GM12878 (cell line): ENCODE data around the gene NOP14. TPM values are rescaled to one million over a fixed set of nuclear protein-coding genes. Genes with fewer than 3 reads are reported as not detected.

Experiments
- ATAC-seq: fragments of 200-7000 bp; cut with Tn5 transposase; 3 replicates; pipeline ENCODE4 v1.9.1; 2020; ENCODE audit warnings: mild to moderate bottlenecking, moderate library complexity
- BruUV-seq: library from RNA; stranded (reverse); fragments of 400-500 nt; replicated peaks from 2 replicates; lab custom pipeline; 2021; lab: Mats Ljungman, UMichigan
- CTCF ChIA-PET: fragments of 300-600 bp; sonication (Branson Sonifier 250); formaldehyde crosslinking; extraction: SDS; loops from one replicate; lab custom pipeline; 2021; ENCODE audit warnings: inconsistent platforms; lab: Yijun Ruan, JAX
- POLR2A ChIA-PET: fragments of 350-600 bp; formaldehyde crosslinking; extraction: SDS; loops from one replicate; lab custom pipeline; 2021; ENCODE audit warnings: inconsistent platforms; lab: Charles Lee
- RAD21 ChIA-PET: fragments of 300-600 bp; sonication (Branson Sonifier 250); formaldehyde crosslinking; loops from one replicate; lab custom pipeline; 2023; ENCODE audit warnings: antibody characterized with exemption; ENCODE audit not compliant: unreplicated experiment; lab: Charles Lee
- SMC1A ChIA-PET: fragments of 300-600 bp; sonication (Branson Sonifier 250); formaldehyde crosslinking; loops from one replicate; lab custom pipeline; 2023; ENCODE audit not compliant: unreplicated experiment, uncharacterized antibody; lab: Charles Lee
- DNase-seq: peaks from one replicate; pipeline ENCODE4 v3.0.0-alpha.2; 2011; ENCODE audit warnings: low read depth, low spot score
- FAIRE-seq: peaks from 3 replicates; lab custom pipeline; 2011; peaks lifted over from hg19 to GRCh38; lab: Jason Lieb, UNC
- H2AFZ ChIP-seq: 2 replicates; pipeline ENCODE4 v1.6.0; 2011; ENCODE audit warnings: low read depth, low read length, control low read depth; ENCODE audit not compliant: control insufficient read depth
- H3K27ac ChIP-seq: 2 replicates; pipeline ENCODE4 v1.5.1; 2011; ENCODE audit warnings: control low read depth; ENCODE audit not compliant: control insufficient read depth, insufficient read depth
- H3K27me3 ChIP-seq, 2 experiments: replicated peaks in 1 of 2; 2 replicates each; pipeline versions ENCODE4 v1.6.0 to v1.6.1; 2011; ENCODE audit warnings: low read length in 1 of 2; ENCODE audit not compliant: control insufficient read depth in 2 of 2, insufficient read depth in 2 of 2
- H3K36me3 ChIP-seq, 2 experiments: 2 replicates each; pipeline ENCODE4 v1.5.1; 2011; ENCODE audit warnings: low read length in 1 of 2; ENCODE audit not compliant: control insufficient read depth in 2 of 2, insufficient read depth in 2 of 2
- H3K4me1 ChIP-seq: 2 replicates; pipeline ENCODE4 v1.6.1; 2011; ENCODE audit warnings: mild to moderate bottlenecking, low read length, moderate library complexity, mixed read lengths; ENCODE audit not compliant: control insufficient read depth, insufficient read depth
- H3K4me2 ChIP-seq: 2 replicates; pipeline ENCODE4 v1.6.0; 2011; ENCODE audit warnings: control low read depth; ENCODE audit not compliant: control insufficient read depth, insufficient read depth
- H3K4me3 ChIP-seq: fragments of 200-600 bp; sonication (generic); 2 replicates; pipeline ENCODE4 v1.5.1; 2016
- H3K79me2 ChIP-seq: 2 replicates; pipeline ENCODE4 v1.6.0; 2011; ENCODE audit warnings: low read length; ENCODE audit not compliant: control insufficient read depth, insufficient read depth
- H3K9ac ChIP-seq: 2 replicates; pipeline ENCODE4 v1.8.0; 2011; ENCODE audit warnings: low read length, control low read depth, mixed read lengths; ENCODE audit not compliant: control insufficient read depth, insufficient read depth
- H3K9me3 ChIP-seq: replicated peaks from 3 replicates; pipeline ENCODE4 v1.5.1; 2011; ENCODE audit warnings: mild to moderate bottlenecking, low read length; ENCODE audit not compliant: control insufficient read depth, insufficient read depth
- H4K20me1 ChIP-seq: 2 replicates; pipeline ENCODE4 v1.6.0; 2011; ENCODE audit not compliant: control insufficient read depth, insufficient read depth
- ATF3 ChIP-seq: IDR thresholded peaks from 2 replicates; pipeline ENCODE4 v1.6.1; 2011; ENCODE audit warnings: low read depth, mild to moderate bottlenecking, low read length, moderate library complexity, borderline replicate concordance; ENCODE audit errors: extremely low read depth
- CREB1 ChIP-seq: IDR thresholded peaks from 2 replicates; pipeline ENCODE4 v1.6.1; 2012; ENCODE audit warnings: low read depth, mild to moderate bottlenecking, inconsistent platforms
- IRF4 ChIP-seq: IDR thresholded peaks from 2 replicates; pipeline ENCODE4 v1.6.1; 2011; ENCODE audit warnings: low read depth, low read length
- RAD21 ChIP-seq: IDR thresholded peaks from 2 replicates; pipeline ENCODE4 v1.6.1; 2011; ENCODE audit warnings: mild to moderate bottlenecking, low read depth, low read length, moderate library complexity; ENCODE audit not compliant: insufficient read depth
- RCOR1 ChIP-seq: conservative IDR thresholded peaks from 2 replicates; pipeline ENCODE4 v1.6.1; 2012; ENCODE audit warnings: low read depth, low read length, improper control_type of control experiment
- SIN3A ChIP-seq: IDR thresholded peaks from 2 replicates; pipeline ENCODE4 v1.6.1; 2012; ENCODE audit warnings: low read depth, low read length, improper control_type of control experiment
- TBL1XR1 ChIP-seq: IDR thresholded peaks from 2 replicates; pipeline ENCODE4 v1.6.1; 2012; ENCODE audit warnings: low read depth, low read length, improper control_type of control experiment
- YBX1 ChIP-seq: fragments of 450-650 bp; IDR thresholded peaks from 2 replicates; pipeline ENCODE4 v1.6.1; 2016; ENCODE audit warnings: antibody characterized with exemption
- ZBTB33 ChIP-seq: fragments of 450-650 bp; IDR thresholded peaks from 2 replicates; pipeline ENCODE4 v1.6.1; 2017; ENCODE audit warnings: mild to moderate bottlenecking
- ZBTB4 ChIP-seq: fragments of 450-650 bp; formaldehyde crosslinking; IDR thresholded peaks from 2 replicates; pipeline ENCODE4 v1.4.0; 2022; ENCODE audit warnings: mild to moderate bottlenecking, moderate library complexity
- ZNF24 ChIP-seq: fragments of 450-650 bp; IDR thresholded peaks from 2 replicates; pipeline ENCODE4 v1.6.1; 2017; ENCODE audit warnings: antibody characterized with exemption, mild to moderate bottlenecking
- WGBS: methylation state at CpG from one replicate; pipeline ENCODE4 v1.1.6; 2016; ENCODE audit warnings: low lambda C conversion rate; ENCODE audit not compliant: insufficient replicate concordance, insufficient coverage; ENCODE audit errors: missing lambda C conversion rate; 5-methylcytosine and 5-hydroxymethylcytosine counted together
- in situ Hi-C: fragments of 300-500 bp; cut with MboI; formaldehyde crosslinking; loops from 9 replicates; pipeline ENCODE4 v1.14.3; 2018; ENCODE audit warnings: mixed read lengths
- intact Hi-C: fragments of 100-400 bp; cut with micrococcal nuclease; formaldehyde crosslinking; loops from one replicate; pipeline ENCODE4 v1.14.2; 2022; ENCODE audit not compliant: unreplicated experiment
- polyA plus RNA-seq, 11 experiments: library from polyadenylated mRNA; depleted of rRNA in 4 of 11; unstranded in 6 of 11; stranded (reverse) in 5 of 11; fragments of >200 nt; fragmentation: Nextera tagmentation in 4 of 11; fragmentation: Illumina TruSeq in 1 of 11; extraction: Ambion mirVana in 4 of 11; extraction: Trizol in 1 of 11; gene quantifications; 1 replicate in 1 of 11; 2 replicates in 10 of 11; pipeline versions ENCODE4 v1.2.1 to v1.2.3, GENCODE V29; 2011 to 2016; ENCODE audit warnings: inconsistent platforms in 2 of 11, missing spikeins in 2 of 11, low read depth in 1 of 11
- total RNA-seq, 4 experiments: library from RNA; depleted of rRNA in 3 of 4; stranded (reverse); fragments of >200 nt in 3 of 4; fragmentation: Illumina TruSeq in 1 of 4; extraction: Trizol in 1 of 4; gene quantifications; 2 replicates each; pipeline versions ENCODE4 v1.2.1 to v1.2.3, GENCODE V29; 2013 to 2021
- TF ChIP-seq, protein P1 (sequence below): fragments of 450-650 bp; IDR thresholded peaks from 2 replicates; pipeline ENCODE4 v1.6.1; 2017; ENCODE audit warnings: mild to moderate bottlenecking, low read depth, inconsistent platforms; ENCODE audit not compliant: poor library complexity, severe bottlenecking

Gene NOP14
- total and polyA plus RNA-seq, 10 of the 15 experiments (the other 5 are each of a cell fraction or from before 2014, with no cell fraction given), result 13.8 to 80.6 (median 49.7) TPM

GRCh38 chr4:2906218-2906617 is 57.0 kb downstream of the NOP14 start:
- Histone ChIP-seq H3K79me2 (no peaks in the 10 kb centered on the region), H4K20me1 (no peaks in the 10 kb centered on the region), H3K9me3 (no peaks in the 10 kb centered on the region), H2AFZ (no peak overlapping the region), H3K4me2 (no peak overlapping the region), H3K27ac (no peak overlapping the region), H3K4me3 (no peak overlapping the region), H3K27me3 (no peaks in the 10 kb centered on the region), H3K9ac (no peak overlapping the region), H3K4me1 (no peaks in the 10 kb centered on the region), H3K36me3 (peaks cover 27 to 42% of the 10 kb centered on the region in 2 experiments)
- ChIA-PET CTCF (no interaction called here), POLR2A (interaction anchor here (0.5 kb wide), 1 partner anchor 16 kb away, joined by 3 read pairs; no protein-coding TSS in a partner anchor), SMC1A (no interaction called here), RAD21 (no interaction called here)
- no peak for DNase-seq
- FAIRE-seq, result no peak
- ATAC-seq, result no peak
- 44% methylated on average over 8 of the region's 8 CpGs for WGBS
- in situ Hi-C loops, result no loop called here
- BruUV-seq, result no TSS peak
- intact Hi-C loops, result no loop called here
- TF ChIP-seq YBX1, result no peak
- no peak for TF ChIP-seq RAD21
- TF ChIP-seq TBL1XR1, result no peak
- TF ChIP-seq SIN3A, result no peak
- TF ChIP-seq ZNF24, result no peak
- no peak for TF ChIP-seq ZBTB4
- no peak for TF ChIP-seq ZBTB33
- TF ChIP-seq ATF3, result no peak
- TF ChIP-seq RCOR1, result no peak
- no peak for TF ChIP-seq IRF4
- TF ChIP-seq, protein P1, sequence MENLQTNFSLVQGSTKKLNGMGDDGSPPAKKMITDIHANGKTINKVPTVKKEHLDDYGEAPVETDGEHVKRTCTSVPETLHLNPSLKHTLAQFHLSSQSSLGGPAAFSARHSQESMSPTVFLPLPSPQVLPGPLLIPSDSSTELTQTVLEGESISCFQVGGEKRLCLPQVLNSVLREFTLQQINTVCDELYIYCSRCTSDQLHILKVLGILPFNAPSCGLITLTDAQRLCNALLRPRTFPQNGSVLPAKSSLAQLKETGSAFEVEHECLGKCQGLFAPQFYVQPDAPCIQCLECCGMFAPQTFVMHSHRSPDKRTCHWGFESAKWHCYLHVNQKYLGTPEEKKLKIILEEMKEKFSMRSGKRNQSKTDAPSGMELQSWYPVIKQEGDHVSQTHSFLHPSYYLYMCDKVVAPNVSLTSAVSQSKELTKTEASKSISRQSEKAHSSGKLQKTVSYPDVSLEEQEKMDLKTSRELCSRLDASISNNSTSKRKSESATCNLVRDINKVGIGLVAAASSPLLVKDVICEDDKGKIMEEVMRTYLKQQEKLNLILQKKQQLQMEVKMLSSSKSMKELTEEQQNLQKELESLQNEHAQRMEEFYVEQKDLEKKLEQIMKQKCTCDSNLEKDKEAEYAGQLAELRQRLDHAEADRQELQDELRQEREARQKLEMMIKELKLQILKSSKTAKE, result no peak
- TF ChIP-seq CREB1, result no peak
